Gastrocnemius medialis (tissue), 4 donors: Measurements from ENCODE around the gene STK4.

Source experiments
- POLR2A ChIP-seq, 2 donors: fragments of 450-650 bp; IDR thresholded peaks; one replicate each; pipeline ENCODE4 v1.6.1; 2017; ENCODE audit warnings: antibody characterized with exemption in 2 of 2, mild to moderate bottlenecking in 2 of 2, moderate library complexity in 2 of 2
- TF ChIP-seq, protein P1 (sequence below), 5 experiments: fragments of 450-650 bp in 3 of 5; fragments of 200-600 bp in 2 of 5; sonication (generic) in 2 of 5; IDR thresholded peaks in 4 of 5; conservative IDR thresholded peaks in 1 of 5; 1 replicate in 4 of 5; 2 replicates in 1 of 5; pipeline ENCODE4 v1.5.1; 2016 to 2019; ENCODE audit warnings: antibody characterized with exemption in 5 of 5, mild to moderate bottlenecking in 3 of 5, moderate library complexity in 3 of 5

DNA sequence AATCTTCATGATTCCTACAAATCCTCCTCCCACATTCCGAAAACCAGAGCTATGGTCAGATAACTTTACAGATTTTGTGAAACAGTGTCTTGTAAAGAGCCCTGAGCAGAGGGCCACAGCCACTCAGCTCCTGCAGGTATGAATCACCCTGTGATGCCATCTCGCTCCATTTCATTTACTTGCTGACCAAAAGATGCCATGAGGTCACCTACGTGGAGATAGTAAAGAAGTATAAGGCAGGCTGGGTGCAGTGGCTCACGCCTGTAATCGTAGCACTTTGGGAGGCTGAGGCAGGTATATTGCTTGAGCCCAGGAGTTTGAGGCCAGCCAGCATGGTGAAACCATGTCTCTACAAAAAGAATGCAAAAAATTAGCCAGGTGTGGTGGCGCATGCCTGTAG lies 30.9 kb downstream of the STK4 start:
- TF ChIP-seq, protein P1, sequence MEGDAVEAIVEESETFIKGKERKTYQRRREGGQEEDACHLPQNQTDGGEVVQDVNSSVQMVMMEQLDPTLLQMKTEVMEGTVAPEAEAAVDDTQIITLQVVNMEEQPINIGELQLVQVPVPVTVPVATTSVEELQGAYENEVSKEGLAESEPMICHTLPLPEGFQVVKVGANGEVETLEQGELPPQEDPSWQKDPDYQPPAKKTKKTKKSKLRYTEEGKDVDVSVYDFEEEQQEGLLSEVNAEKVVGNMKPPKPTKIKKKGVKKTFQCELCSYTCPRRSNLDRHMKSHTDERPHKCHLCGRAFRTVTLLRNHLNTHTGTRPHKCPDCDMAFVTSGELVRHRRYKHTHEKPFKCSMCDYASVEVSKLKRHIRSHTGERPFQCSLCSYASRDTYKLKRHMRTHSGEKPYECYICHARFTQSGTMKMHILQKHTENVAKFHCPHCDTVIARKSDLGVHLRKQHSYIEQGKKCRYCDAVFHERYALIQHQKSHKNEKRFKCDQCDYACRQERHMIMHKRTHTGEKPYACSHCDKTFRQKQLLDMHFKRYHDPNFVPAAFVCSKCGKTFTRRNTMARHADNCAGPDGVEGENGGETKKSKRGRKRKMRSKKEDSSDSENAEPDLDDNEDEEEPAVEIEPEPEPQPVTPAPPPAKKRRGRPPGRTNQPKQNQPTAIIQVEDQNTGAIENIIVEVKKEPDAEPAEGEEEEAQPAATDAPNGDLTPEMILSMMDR (IDR thresholded peaks at IDR 0.05 in 4 of 5, conservative IDR thresholded peaks at IDR 0.05 in 1 of 5): no peak
- no peak for TF ChIP-seq POLR2A (IDR thresholded peaks at IDR 0.05)
